ENCODE measurements around the gene C1orf35.

C1orf35 gene

DNA sequence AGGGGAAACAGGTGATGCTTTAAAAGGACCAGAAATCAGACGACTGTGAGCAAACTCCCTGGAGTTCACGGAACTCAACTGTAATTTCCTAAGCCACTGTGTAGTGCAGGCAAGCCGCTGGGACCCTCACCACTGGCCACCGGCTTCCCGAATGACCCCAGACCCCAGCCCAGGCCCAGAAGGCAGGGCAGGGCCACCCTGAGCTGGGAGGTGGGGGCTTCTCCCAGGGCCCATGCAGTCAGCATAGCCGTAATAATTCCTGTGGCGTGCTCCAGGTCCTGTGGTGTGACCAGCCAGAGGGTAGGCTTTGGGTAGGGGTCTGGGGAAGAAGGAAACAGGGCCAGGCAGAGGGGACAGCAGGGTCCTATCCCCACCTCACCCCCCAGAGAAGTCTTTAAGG, 24.1 kb downstream of the C1orf35 start:
- DNase-seq (ENCODE audit: low spot score): no peak

DNA sequence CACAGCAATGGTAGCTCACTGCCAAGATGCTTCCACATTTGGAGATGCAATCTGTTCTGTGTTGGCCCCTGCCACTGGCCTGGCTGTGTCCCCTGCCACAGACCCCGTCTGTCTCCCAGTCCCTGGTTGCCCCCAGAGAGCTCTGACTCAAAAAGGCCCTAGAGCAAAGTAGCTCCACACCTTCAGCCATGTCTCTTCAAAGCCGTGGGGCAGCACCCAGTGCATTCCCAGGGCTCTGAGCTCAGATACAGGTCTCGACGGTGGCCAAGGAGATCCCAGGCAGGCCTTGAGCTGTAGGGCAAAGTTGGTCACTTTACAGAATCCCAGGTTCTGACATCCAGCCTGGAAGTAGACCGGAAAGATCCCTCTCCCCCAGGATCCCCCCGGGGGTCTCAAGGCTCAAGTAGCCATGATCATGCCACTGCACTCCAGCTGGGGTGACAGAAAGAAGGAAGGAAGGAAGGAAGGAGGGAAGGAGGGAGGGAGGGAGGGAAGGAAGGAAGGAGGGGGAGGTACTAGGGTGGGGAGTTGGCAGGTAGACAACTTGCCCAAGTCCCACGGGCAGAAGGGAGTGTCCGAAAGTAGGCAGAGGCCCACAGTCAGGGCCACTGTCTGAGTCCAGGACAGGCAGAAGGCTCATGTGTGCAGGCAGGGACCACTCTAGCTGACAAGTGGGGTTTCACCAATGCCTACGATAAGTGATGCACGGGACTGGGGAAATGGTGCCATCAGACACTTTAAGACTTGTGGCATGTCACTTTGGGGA, 25.4 kb downstream of the C1orf35 start:
- DNase-seq (ENCODE audit: low spot score): no peak

DNA sequence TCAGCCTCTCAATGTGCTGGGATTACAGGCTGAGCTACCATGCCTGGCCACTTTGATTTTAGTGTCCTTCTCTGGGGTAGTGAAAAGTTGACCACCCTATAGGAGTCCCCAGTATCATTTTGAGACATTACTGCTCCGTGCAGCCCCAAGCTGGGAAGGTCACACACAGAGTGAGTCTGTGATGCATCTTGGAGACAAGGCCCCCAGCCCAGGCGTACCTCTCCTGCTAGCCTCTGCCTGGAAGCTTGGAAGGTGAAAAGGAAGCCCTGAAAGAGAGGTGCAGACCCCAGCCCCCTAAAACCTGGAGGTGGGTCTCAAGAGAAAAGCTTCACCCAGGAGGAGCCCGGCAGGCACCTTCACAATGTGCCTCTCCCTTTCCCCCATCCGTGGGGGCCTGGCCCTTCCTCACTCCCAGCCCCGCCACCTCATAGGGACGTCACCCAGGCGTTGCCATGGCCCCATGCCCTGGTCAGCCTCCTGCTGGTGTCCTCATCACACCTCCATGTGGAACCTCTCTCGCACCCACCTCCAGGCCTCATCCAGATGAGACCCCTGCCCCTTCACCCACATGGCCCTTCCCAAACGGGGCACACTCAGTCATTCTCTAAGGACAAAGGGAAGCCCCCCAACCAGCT, 26.2 kb downstream of the C1orf35 start:
- no peak for DNase-seq (ENCODE audit: low spot score)

- DNase-seq (ENCODE audit: low spot score): no peak
Measured at GRCh38 chr1:228075801-228076271, 27.3 kb downstream of the C1orf35 start.

GRCh38 chr1:228074954-228075730, 28.0 kb downstream of the C1orf35 start:
- no peak for DNase-seq (ENCODE audit: low spot score)

- DNase-seq (ENCODE audit: low spot score): no peak
Measured at GRCh38 chr1:228073857-228074545, 29.1 kb downstream of the C1orf35 start.

GRCh38 chr1:228073061-228073856, 29.9 kb downstream of the C1orf35 start:
- DNase-seq (ENCODE audit: low spot score): no peak

GRCh38 chr1:228072658-228073043, 30.5 kb downstream of the C1orf35 start:
- DNase-seq (ENCODE audit: low spot score): no peak

DNA sequence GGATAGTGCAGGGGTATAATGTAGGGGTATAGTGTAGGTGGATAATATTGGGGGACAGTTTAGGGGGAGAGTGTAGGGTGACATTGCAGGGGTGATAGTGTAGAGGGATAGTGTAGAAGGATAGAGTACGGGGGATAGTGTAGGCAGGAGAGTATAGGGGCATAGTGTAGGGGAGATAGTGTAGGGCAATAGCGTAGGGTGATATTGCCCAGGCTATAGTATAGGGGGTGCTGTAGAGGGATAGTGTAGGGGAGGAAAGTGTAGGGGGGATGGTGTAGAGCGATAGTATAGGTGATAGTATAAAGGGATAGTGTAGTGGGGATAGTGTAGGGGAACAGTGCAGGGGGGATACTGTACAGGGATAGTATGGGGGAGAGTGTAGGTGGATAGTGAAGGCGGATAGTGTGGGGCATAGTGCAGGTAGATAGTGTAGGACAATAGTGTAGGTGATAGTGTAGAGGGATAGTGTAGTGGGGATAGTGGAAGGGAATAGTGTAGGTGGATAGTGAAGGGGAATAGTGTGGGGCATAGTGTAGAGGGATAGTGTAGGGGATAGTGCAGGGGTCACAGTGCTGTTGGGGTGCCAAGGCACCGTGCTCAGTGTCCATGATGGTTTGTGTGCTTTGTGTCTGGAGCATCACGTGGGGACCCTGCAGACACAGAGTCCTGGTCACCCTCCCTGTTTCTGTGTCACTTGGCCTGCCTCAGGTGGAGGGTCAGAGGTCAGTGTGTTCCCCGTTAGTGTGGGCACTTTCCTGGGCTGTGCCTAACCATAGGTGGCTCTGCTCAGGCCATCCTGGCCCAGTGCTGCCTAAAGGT, 31.1 kb downstream of the C1orf35 start:
- no peak for DNase-seq (ENCODE audit: low spot score)

- no peak for DNase-seq (ENCODE audit: low spot score)
Measured at GRCh38 chr1:228070851-228071250, 32.3 kb downstream of the C1orf35 start.

DNA sequence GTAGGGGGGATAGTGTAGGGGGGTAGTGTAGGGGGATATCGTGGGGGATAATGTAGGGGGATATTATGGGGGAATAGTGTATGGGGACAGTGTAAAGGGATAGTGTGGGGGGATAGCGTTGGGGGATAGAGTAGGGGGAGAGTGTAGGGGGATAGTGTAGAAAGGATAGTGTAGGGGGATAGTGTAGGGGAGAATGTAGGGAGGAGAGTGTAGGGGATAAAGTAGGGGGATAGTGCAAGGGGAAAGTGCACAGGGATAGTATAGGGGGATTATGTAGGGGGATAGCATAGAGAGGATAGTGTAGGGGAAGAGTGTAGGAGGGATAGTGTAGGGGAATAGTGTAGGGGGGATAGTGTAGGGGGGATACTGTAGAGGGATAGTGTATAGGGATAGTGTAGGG, 33.0 kb downstream of the C1orf35 start:
- DNase-seq (ENCODE audit: low spot score): no peak

DNA sequence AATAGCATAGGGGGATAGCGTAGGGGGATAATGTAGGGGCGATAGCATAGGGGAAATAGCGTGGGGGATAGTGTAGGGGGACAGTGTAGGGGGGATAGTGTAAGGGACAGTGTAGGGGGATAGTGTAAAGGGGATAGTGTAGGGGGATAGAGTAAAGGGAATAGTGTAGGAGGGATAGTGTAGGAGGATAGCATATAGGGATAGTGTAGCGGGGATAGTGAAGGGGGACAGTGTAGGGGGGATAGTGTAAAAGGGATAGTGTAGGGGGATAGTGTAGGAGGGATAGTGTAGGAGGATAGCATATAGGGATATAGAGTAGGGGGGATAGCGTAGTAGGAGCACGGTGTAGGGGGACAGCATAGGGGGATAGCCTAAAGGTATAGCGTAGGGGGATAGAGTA, 34.8 kb downstream of the C1orf35 start:
- DNase-seq (ENCODE audit: low spot score): no peak

DNA sequence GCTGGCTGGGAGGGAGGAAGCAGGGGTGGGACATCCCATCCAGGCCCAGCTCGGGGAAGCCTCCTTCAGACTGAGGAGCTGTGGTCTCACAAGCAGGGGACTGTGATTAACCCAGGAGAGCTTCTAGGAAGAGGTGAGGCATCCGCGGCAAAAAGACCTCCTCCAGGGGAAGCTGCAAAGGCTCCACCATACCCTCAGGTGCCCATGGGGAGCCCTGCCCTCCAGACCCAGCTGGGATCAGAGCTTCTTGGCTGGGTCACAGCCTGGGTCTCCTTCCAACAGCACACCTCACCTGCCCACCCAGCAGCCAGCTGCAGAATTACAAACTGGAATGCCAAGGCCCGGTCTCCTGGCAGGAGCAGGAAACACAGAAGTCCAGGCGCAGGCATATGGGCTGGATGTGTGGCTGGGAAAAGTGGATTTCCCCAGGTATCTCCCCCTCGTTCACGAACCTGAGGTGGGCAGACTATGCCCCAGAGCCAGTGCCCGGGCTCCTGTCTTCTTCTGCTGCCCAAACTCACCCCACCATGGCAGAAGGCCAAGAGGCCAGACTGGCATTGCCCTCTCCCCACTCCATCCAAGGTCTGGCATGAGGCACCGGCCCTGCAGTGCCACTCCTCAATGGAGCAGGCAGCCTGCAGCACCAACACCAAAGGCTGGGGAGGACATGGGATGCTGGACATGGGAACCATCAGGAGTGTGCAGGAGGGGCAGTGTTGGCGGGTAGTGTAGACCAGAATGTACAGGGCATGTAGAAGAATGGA, 36.1 kb downstream of the C1orf35 start:
- DNase-seq (ENCODE audit: low spot score): no peak

DNA sequence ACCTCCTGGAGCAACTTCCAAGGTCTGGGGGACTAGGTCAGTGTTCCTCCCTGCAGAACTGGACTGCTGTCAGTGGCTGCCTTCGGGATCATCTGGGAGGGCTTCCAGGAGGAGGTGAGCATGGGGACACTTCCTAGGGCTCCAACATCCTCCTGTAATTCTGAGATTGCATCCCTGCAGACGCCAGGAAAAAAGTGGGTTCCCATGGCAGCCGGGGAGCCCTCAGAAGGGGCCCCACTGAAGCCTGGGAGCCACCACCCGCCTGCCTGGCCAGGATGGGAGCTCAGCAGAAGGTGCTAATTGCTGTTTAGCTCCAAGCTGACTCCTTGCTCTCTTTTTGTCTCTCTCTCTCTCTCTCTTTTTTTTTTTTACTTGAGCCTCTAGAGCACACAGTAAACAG, 36.7 kb downstream of the C1orf35 start:
- DNase-seq (ENCODE audit: low spot score): no peak

GRCh38 chr1:228065543-228066347, 37.4 kb downstream of the C1orf35 start:
- DNase-seq (ENCODE audit: low spot score): no peak

- no peak for DNase-seq (ENCODE audit: low spot score)
Measured at GRCh38 chr1:228064741-228065542, 38.2 kb downstream of the C1orf35 start.

- no peak for DNase-seq (ENCODE audit: low spot score)
Measured at GRCh38 chr1:228064296-228064695, 38.8 kb downstream of the C1orf35 start.

Data from CD4-positive, alpha-beta T cell treated with Interleukin-15 for 4 hours (primary cell).